GM12892 (cell line): ENCODE data around the gene YBX1.
"Not testable (repeated sequence)": the region's sequence is repeated elsewhere in the genome, so short reads cannot be mapped to it uniquely, and the experiment has no call there.

Source experiments
- POLR2A ChIP-seq: IDR thresholded peaks from 2 replicates; pipeline ENCODE4 v1.6.1; 2011; ENCODE audit warnings: low read depth, low read length, control low read depth
- POLR2AphosphoS5 ChIP-seq: IDR thresholded peaks from 2 replicates; pipeline ENCODE4 v1.6.1; 2011; ENCODE audit warnings: low read depth, low read length, control low read depth

GRCh38 chr1:42725820-42726219 is 43.6 kb downstream of the YBX1 start:
- TF ChIP-seq POLR2A, POLR2AphosphoS5: not testable (repeated sequence)
